GM19324 (cell line): ENCODE results near the gene KRTAP20-2.

ENCODE experiments used
- ATAC-seq: cut with Tn5 transposase; IDR thresholded peaks from one replicate; pipeline ENCODE4 v1.9.1; 2021; ENCODE audit warnings: mild to moderate bottlenecking, moderate library complexity; ENCODE audit not compliant: unreplicated experiment, low FRiP score

KRTAP20-2 gene

DNA sequence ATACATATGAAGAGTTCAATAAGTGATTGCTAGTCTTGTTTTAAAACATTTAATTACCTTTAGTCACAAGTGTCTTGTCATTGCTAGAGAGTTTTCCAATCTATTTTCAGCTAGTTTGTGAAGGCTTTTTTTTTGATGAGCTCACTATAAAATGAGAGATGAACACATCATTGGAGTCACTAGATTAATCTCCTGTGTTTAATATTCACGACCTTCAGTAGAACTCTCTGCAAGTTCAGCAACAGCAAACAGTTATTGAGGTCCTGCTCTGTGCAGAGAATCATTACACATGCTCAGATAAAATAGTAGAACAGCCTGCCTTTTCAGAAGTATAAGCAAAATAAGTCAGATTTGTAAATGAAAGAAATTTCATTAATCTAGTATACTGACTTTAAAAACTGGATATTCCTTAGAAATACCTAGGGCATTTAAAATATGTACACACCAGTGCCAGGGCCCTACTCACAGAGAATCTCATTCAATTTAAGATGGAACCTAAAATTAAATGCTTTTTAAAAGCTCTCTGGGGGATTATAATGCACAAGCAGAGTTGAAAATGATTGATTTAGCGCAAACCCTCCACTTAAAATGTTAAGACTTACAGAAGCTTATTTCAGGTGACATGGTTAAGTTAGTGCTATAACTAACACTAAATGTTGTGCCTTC, 38.1 kb downstream of the KRTAP20-2 start:
- ATAC-seq = no peak

GRCh38 chr21:30674312-30674711, 39.3 kb downstream of the KRTAP20-2 start:
- ATAC-seq = no peak

DNA sequence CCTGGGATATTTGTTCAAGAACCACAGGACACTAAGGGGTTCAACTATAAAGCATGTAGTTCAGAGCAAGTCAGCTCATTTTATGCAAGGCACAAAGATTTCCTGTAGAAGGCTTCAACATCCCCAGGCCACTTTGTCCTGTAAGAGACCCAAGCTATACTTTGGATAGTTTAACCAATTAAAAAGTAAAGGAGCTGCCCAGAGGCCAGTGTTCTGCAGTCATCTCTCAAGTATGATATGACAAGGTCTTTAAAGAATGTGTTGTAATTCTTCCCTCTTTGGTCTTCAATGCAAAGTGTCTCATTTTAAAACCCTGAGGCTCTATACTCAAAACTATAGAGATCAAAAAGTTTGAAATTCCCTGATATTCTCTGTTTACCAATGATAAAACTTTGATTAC, 41.7 kb downstream of the KRTAP20-2 start:
- no peak for ATAC-seq

GRCh38 chr21:30680586-30680985, 45.6 kb downstream of the KRTAP20-2 start:
- no peak for ATAC-seq

GRCh38 chr21:30684506-30684905, 49.5 kb downstream of the KRTAP20-2 start:
- no peak for ATAC-seq
